K562 (cell line): Measurements from ENCODE around the gene FGD6. TPM values are rescaled to one million over a fixed set of nuclear protein-coding genes. Genes with fewer than 3 reads are reported as not detected.

Experiments used
- ATAC-seq: fragments of 200-7000 bp; cut with Tn5 transposase; 3 replicates; pipeline ENCODE4 v1.9.1; 2020; ENCODE audit warnings: moderate library complexity
- BruUV-seq: library from RNA; stranded (reverse); fragments of 400-500 nt; replicated peaks from 2 replicates; lab custom pipeline; 2021; lab: Mats Ljungman, UMichigan
- CTCF ChIA-PET: fragments of 300-600 bp; formaldehyde crosslinking; extraction: SDS; loops from one replicate; lab custom pipeline; 2021; ENCODE audit warnings: low intra/inter-chr PET ratio; lab: Yijun Ruan, JAX
- POLR2A ChIA-PET: fragments of 300-600, 350-650 bp; sonication (Branson Sonifier 250); formaldehyde crosslinking; extraction: SDS; loops from one replicate; lab custom pipeline; 2021; ENCODE audit warnings: antibody characterized with exemption, inconsistent platforms; lab: Yijun Ruan, JAX
- DNase-seq, 4 experiments: peaks; one replicate each; pipeline versions ENCODE4 v3.0.0 to v3.0.0-alpha.2; 2011 to 2018; ENCODE audit warnings: low spot score in 3 of 4, mixed read lengths in 3 of 4; ENCODE audit errors: extremely low read depth in 1 of 4
- FAIRE-seq: peaks from 2 replicates; lab custom pipeline; 2011; peaks lifted over from hg19 to GRCh38; lab: Jason Lieb, UNC
- H2AFZ ChIP-seq: 2 replicates; pipeline ENCODE4 v1.6.0; 2011; ENCODE audit warnings: low read depth, low read length, control low read depth, inconsistent platforms
- H3K27ac ChIP-seq: fragments of 200-600 bp; 3 replicates; pipeline ENCODE4 v1.8.0; 2011; ENCODE audit warnings: low read depth, mild to moderate bottlenecking, control low read depth, inconsistent platforms, low read length, moderate library complexity, mixed read lengths; ENCODE audit errors: extremely low read depth
- H3K27me3 ChIP-seq, 2 experiments: fragments of 300-600 bp in 1 of 2; 2 replicates in 1 of 2; 3 replicates in 1 of 2; pipeline versions ENCODE4 v1.6.0 to v1.8.0; 2011; ENCODE audit warnings: inconsistent platforms in 2 of 2, low read length in 2 of 2, mild to moderate bottlenecking in 1 of 2, mixed read lengths in 1 of 2, moderate library complexity in 1 of 2; ENCODE audit not compliant: control insufficient read depth in 2 of 2, insufficient read depth in 2 of 2
- H3K36me3 ChIP-seq: fragments of 300-600 bp; 3 replicates; pipeline ENCODE4 v1.8.0; 2011; ENCODE audit warnings: mild to moderate bottlenecking, low read length, inconsistent platforms; ENCODE audit not compliant: control insufficient read depth, insufficient read depth
- H3K4me1 ChIP-seq, 2 experiments: fragments of 200-600 bp in 1 of 2; replicated peaks in 1 of 2; 2 replicates in 1 of 2; 3 replicates in 1 of 2; pipeline versions ENCODE4 v1.5.1 to v1.8.0; 2011; ENCODE audit warnings: inconsistent platforms in 2 of 2, low read length in 2 of 2, mild to moderate bottlenecking in 1 of 2, mixed read lengths in 1 of 2, moderate library complexity in 1 of 2; ENCODE audit not compliant: control insufficient read depth in 2 of 2, insufficient read depth in 2 of 2
- H3K4me2 ChIP-seq: 2 replicates; pipeline ENCODE4 v1.6.1; 2011; ENCODE audit warnings: low read length, control low read depth, inconsistent platforms, mixed read lengths; ENCODE audit not compliant: insufficient read depth
- H3K4me3 ChIP-seq: fragments of 200-600 bp; sonication (generic), shearing (Covaris generic); 2 replicates; pipeline ENCODE4 v1.5.1; 2016; ENCODE audit warnings: control low read depth, inconsistent platforms
- H3K79me2 ChIP-seq: fragments of 200-600 bp; 3 replicates; pipeline ENCODE4 v1.8.0; 2011; ENCODE audit warnings: low read length, inconsistent platforms; ENCODE audit not compliant: control insufficient read depth, insufficient read depth
- H3K9ac ChIP-seq, 2 experiments: 2 replicates each; pipeline versions ENCODE4 v1.6.0 to v1.6.1; 2011; ENCODE audit warnings: low read depth in 2 of 2, low read length in 2 of 2, control low read depth in 1 of 2, inconsistent platforms in 1 of 2, mild to moderate bottlenecking in 1 of 2, mixed read lengths in 1 of 2; ENCODE audit not compliant: insufficient read depth in 1 of 2
- H3K9me1 ChIP-seq: one replicate; pipeline ENCODE4 v1.6.0; 2011; ENCODE audit warnings: inconsistent platforms, mild to moderate bottlenecking, low read length, moderate library complexity; ENCODE audit not compliant: control insufficient read depth, insufficient read depth
- H3K9me3 ChIP-seq: replicated peaks from 2 replicates; pipeline ENCODE4 v1.5.1; 2011; ENCODE audit warnings: low read depth, low read length, inconsistent platforms; ENCODE audit not compliant: control insufficient read depth, insufficient read depth
- H4K20me1 ChIP-seq: replicated peaks from 2 replicates; pipeline ENCODE4 v1.6.1; 2011; ENCODE audit warnings: low read length, inconsistent platforms, mixed read lengths; ENCODE audit not compliant: control insufficient read depth, insufficient read depth
- BMI1 ChIP-seq: fragments of 150-350 bp; IDR thresholded peaks from 2 replicates; pipeline ENCODE4 v1.6.1; 2014; ENCODE audit warnings: low read length
- CTCF ChIP-seq, 3 experiments: IDR thresholded peaks in 2 of 3; conservative IDR thresholded peaks in 1 of 3; 2 replicates each; pipeline ENCODE4 v1.5.1; 2011 to 2012; ENCODE audit warnings: low read length in 3 of 3, mild to moderate bottlenecking in 3 of 3, control low read depth in 2 of 3, improper control_type of control experiment in 1 of 3, inconsistent platforms in 1 of 3, low read depth in 1 of 3, mixed read lengths in 1 of 3, moderate library complexity in 1 of 3; ENCODE audit not compliant: insufficient read depth in 2 of 3
- JUND ChIP-seq, 2 experiments: IDR thresholded peaks; 2 replicates in 1 of 2; 3 replicates in 1 of 2; pipeline ENCODE4 v1.6.1; 2011; ENCODE audit warnings: borderline replicate concordance in 2 of 2, low read depth in 2 of 2, low read length in 2 of 2, improper control_type of control experiment in 1 of 2, missing biosample characterization in 1 of 2, missing genetic modification characterization in 1 of 2, missing genetic modification reagents in 1 of 2
- KDM2B ChIP-seq: fragments of 250-450 bp; sonication (Bioruptor Pico); IDR thresholded peaks from 2 replicates; pipeline ENCODE4 v1.8.0; 2021; ENCODE audit warnings: mild to moderate bottlenecking, moderate library complexity
- MEF2D ChIP-seq: conservative IDR thresholded peaks from 2 replicates; pipeline ENCODE4 v1.6.1; 2016; ENCODE audit warnings: low read depth, missing genetic modification characterization, missing compliant biosample characterization
- SIN3A ChIP-seq, 2 experiments: fragments of 150-350 bp in 1 of 2; IDR thresholded peaks; 2 replicates each; pipeline ENCODE4 v1.6.1; 2011 to 2016; ENCODE audit warnings: borderline replicate concordance in 2 of 2, low read depth in 2 of 2, low read length in 2 of 2, mild to moderate bottlenecking in 2 of 2, moderate library complexity in 2 of 2; ENCODE audit not compliant: control insufficient read depth in 1 of 2
- SIN3B ChIP-seq: fragments of 450-650 bp; IDR thresholded peaks from 2 replicates; pipeline ENCODE4 v1.6.1; 2017; ENCODE audit warnings: low read depth, mild to moderate bottlenecking, moderate library complexity
- ZBTB40 ChIP-seq, 2 experiments: fragments of 450-650 bp in 1 of 2; sonication (generic) in 1 of 2; formaldehyde crosslinking in 1 of 2; IDR thresholded peaks; 2 replicates each; pipeline versions ENCODE4 v1.7.1 to v1.9.0; 2016 to 2022; ENCODE audit warnings: inconsistent platforms in 1 of 2, mild to moderate bottlenecking in 1 of 2, missing genetic modification reagents in 1 of 2
- ZNF175 ChIP-seq: fragments of 200-800 bp; sonication (Bioruptor generic); IDR thresholded peaks from 2 replicates; pipeline ENCODE4 v1.6.1; 2016; ENCODE audit warnings: low read depth, mild to moderate bottlenecking, missing genetic modification characterization, missing compliant biosample characterization
- WGBS: fragments of 100-300 bp; shearing (Covaris generic); methylation state at CpG from one replicate; pipeline ENCODE4 v1.1.6; 2016; ENCODE audit warnings: low coverage, mixed read lengths; ENCODE audit not compliant: insufficient coverage; ENCODE audit errors: missing lambda C conversion rate; 5-methylcytosine and 5-hydroxymethylcytosine counted together
- in situ Hi-C: fragments of 300-500 bp; cut with MboI; formaldehyde crosslinking; loops from 4 replicates; pipeline ENCODE4 v1.15.0; 2018; ENCODE audit warnings: inconsistent platforms, mixed read lengths
- intact Hi-C: fragments of 100-400 bp; cut with micrococcal nuclease; formaldehyde crosslinking; loops from 2 replicates; pipeline ENCODE4 v1.14.2; 2022
- polyA plus RNA-seq, 8 experiments: library from polyadenylated mRNA; depleted of rRNA in 4 of 8; stranded (reverse) in 5 of 8; unstranded in 3 of 8; fragments of >200 nt; fragmentation: Nextera tagmentation in 2 of 8; fragmentation: Illumina TruSeq in 1 of 8; extraction: Ambion mirVana in 2 of 8; extraction: Trizol in 1 of 8; gene quantifications; 2 replicates each; pipeline versions ENCODE4 v1.2.1 to v1.2.3, GENCODE V29; 2011 to 2014; ENCODE audit warnings: inconsistent platforms in 1 of 8, missing spikeins in 1 of 8
- total RNA-seq, 7 experiments: library from RNA; depleted of rRNA in 6 of 7; stranded (reverse); fragments of >200 nt in 6 of 7; fragmentation: Illumina TruSeq in 2 of 7; extraction: Trizol in 2 of 7; gene quantifications; 2 replicates each; pipeline versions ENCODE4 v1.2.1 to v1.2.3, GENCODE V29; 2011 to 2021; ENCODE audit warnings: low replicate concordance in 1 of 7

The FGD6 gene
- total and polyA plus RNA-seq, 9 of the 15 experiments (the other 6 are each of a cell fraction or from before 2014, with no cell fraction given): 1.5 to 11.1 (median 5.8) TPM

- intact Hi-C loops (loop anchor here (1.0 kb wide), 3 partner anchors 100 to 417 kb away; partner anchors contain the start of genes FGD6 and VEZT), in situ Hi-C loops (loop anchor here (5.0 kb wide), 1 partner anchor 415 kb away; no protein-coding TSS in a partner anchor)
- H3K9ac ChIP-seq: no peak overlapping the region
- H2AFZ ChIP-seq: no peak overlapping the region
- no TSS peak for BruUV-seq
- FAIRE-seq (peak; percentile 91), DNase-seq (peak; percentile 54 to 84 (median 60)), ATAC-seq (peak; percentile 97)
- H3K4me1 ChIP-seq: no peaks in the 10 kb centered on the region; a peak in 1 of 5 replicates
- H3K9me3 ChIP-seq: no peaks in the 10 kb centered on the region
- H3K4me2 ChIP-seq: no peak overlapping the region
- no peak overlapping the region for H3K27ac ChIP-seq
- H3K4me3 ChIP-seq: no peak overlapping the region
- no peaks in the 10 kb centered on the region for H4K20me1 ChIP-seq
- no peaks in the 10 kb centered on the region for H3K79me2 ChIP-seq
- 0% methylated on average over 2 of the region's 2 CpGs for WGBS
- POLR2A ChIA-PET: interaction anchor here (1.1 kb wide), 1 partner anchor 219 kb away, joined by 5 read pairs; no protein-coding TSS in a partner anchor
- peaks cover 5% of the 10 kb centered on the region; the same call in 1 of the 3 replicates for H3K36me3 ChIP-seq
- CTCF ChIA-PET: interaction anchor here (0.5 to 2.6 kb wide), 5 partner anchors 100 to 967 kb away, joined by 3 to 32 read pairs (median 4); partner anchors contain the start of genes FGD6 and VEZT
- no peaks in the 10 kb centered on the region for H3K9me1 ChIP-seq
- no peaks in the 10 kb centered on the region for H3K27me3 ChIP-seq
- no peak for TF ChIP-seq BMI1
- TF ChIP-seq ZNF175 (CRISPR knock-in tag): no peak
- TF ChIP-seq JUND (IDR thresholded peaks at IDR 0.05; ENCODE audit: borderline replicate concordance, low read depth, low read length): 0 out of 2 replicates have a peak, but pooled peaks have one; percentile 3
- no peak for TF ChIP-seq JUND (tag; IDR thresholded peaks at IDR 0.05; ENCODE audit: borderline replicate concordance, low read depth, low read length)
- TF ChIP-seq KDM2B (CRISPR knock-in tag): no peak
- TF ChIP-seq SIN3A (IDR thresholded peaks at IDR 0.05; ENCODE audit: borderline replicate concordance in 2 of 2, control insufficient read depth in 1 of 2, low read depth in 2 of 2, low read length in 2 of 2): no peak
- TF ChIP-seq CTCF (IDR thresholded peaks at IDR 0.05 in 2 of 3, conservative IDR thresholded peaks at IDR 0.05 in 1 of 3; ENCODE audit: insufficient read depth in 2 of 3, low read depth in 1 of 3, low read length in 3 of 3): peak; percentile 52 to 78 (median 66); a peak in 5 of 6 replicates
- no peak for TF ChIP-seq MEF2D
- no peak for TF ChIP-seq SIN3B
- no peak for TF ChIP-seq ZBTB40 (IDR thresholded peaks at IDR 0.05)
- TF ChIP-seq ZBTB40 (CRISPR knock-in tag; IDR thresholded peaks at IDR 0.05): no peak
Measured at GRCh38 chr12:95117178-95117599, 100.1 kb downstream of the FGD6 start.
